Measurements from ENCODE around the gene TPST1.

GRCh38 chr7:66198956-66199355, 6.2 kb upstream of the TPST1 start:
- TF ChIP-seq CTCF (optimal IDR thresholded peaks at IDR 0.05 in 1 of 3, IDR thresholded peaks at IDR 0.05 in 1 of 3, conservative IDR thresholded peaks at IDR 0.05 in 1 of 3; ENCODE audit: extremely low read depth in 1 of 3, insufficient read depth in 2 of 3, low read length in 3 of 3) (no peak), EZH2 (IDR thresholded peaks at IDR 0.05; ENCODE audit: low read length) (no peak)

All from keratinocyte (primary cell).